Measurements from ENCODE around the gene MYCBP2. TPM values are rescaled to one million over a fixed set of nuclear protein-coding genes. Genes with fewer than 3 reads are reported as not detected.

The MYCBP2 gene
- polyA plus RNA-seq, 1 experiment = 49.4 TPM

DNA sequence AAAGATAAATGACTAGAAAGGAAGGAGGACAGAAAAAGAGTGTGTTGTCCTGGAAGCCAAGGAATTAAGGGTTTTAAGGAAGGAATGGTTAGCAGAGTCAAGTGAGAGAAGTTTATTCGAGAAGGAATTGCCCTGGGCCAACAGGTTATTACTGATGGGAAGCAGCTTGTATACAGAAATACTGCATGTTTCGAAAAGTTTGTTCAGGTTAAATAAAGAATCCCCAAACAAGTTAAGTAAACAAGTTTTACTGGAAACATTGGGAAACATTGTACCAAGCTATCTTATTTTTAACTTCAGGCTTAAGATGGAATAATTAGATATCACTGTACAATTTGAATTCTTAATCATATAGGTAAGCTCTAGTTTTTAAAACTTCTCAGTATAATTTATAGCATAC is 271.7 kb downstream of the MYCBP2 start:
- DNase-seq (ENCODE audit: low read depth, low spot score) = no peak
- CTCF ChIA-PET = interaction anchor here (0.6 kb wide), 1 partner anchor 37 kb away, joined by 4 read pairs; no protein-coding TSS in a partner anchor
- no peaks in the 10 kb centered on the region for H3K27me3 ChIP-seq (ENCODE audit: control insufficient read depth, insufficient read depth, low read length)

DNA sequence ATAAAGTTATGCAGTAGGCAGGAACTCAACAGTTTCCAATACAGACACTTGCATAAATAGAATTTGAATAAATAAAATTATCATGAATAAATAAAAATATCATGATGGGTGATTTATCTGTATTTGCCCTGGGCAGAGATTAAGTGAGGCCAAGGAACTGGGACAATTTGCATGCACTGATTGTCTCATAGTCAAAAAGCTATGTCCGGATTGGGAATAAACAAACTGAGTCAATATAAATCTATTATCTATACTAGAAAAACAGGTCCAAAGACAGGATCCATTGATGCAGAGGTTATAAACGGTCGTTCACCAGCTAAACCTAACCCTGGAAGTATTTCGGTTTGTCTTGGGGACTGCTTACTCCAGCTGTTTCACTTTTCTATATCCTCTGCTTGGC is 273.7 kb downstream of the MYCBP2 start:
- Histone ChIP-seq H3K4me3 (ENCODE audit: low read depth, low read length) (no peak overlapping the region), H3K27me3 (ENCODE audit: control insufficient read depth, insufficient read depth, low read length) (no peaks in the 10 kb centered on the region), H3K27ac (ENCODE audit: low read depth, low read length) (no peak overlapping the region), H3K9me3 (ENCODE audit: control insufficient read depth, insufficient read depth, low read length) (no peaks in the 10 kb centered on the region)
- DNase-seq (ENCODE audit: low read depth, low spot score) = no peak
- CTCF ChIA-PET = interaction anchor here (0.6 kb wide), 1 partner anchor 20 kb away, joined by 5 read pairs; no protein-coding TSS in a partner anchor
- TF ChIP-seq CTCF (IDR thresholded peaks at IDR 0.05; ENCODE audit: low read depth, low read length) = no peak
- POLR2A ChIA-PET = no interaction called here

More for the DNA sequence above, 271.7 kb downstream of the MYCBP2 start:
- TF ChIP-seq CTCF (IDR thresholded peaks at IDR 0.05; ENCODE audit: low read depth, low read length) = no peak
- H3K4me3 ChIP-seq (ENCODE audit: low read depth, low read length) = no peak overlapping the region
- POLR2A ChIA-PET = no interaction called here
- H3K9me3 ChIP-seq (ENCODE audit: control insufficient read depth, insufficient read depth, low read length) = no peaks in the 10 kb centered on the region
- H3K27ac ChIP-seq (ENCODE audit: low read depth, low read length) = no peak overlapping the region

DNA sequence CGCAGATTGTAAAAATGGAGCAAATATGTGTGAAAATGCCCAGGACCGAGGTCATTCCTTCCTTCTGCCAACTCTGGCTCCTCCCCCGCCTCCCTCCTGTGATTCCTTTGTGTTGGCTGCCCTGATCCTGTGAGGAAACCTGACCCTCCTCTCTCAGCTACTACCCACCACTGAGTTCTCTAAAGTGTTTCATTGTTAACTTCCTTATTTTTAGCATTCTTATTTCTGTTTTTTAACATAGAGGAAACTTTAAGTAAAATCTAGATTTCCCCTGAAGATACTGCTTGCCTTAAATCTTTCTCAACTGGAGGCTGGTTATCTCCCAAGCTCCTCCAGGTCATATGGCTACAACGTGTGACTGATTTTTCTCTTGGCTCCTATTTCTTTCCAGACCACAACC is 278.2 kb downstream of the MYCBP2 start:
- no peak for DNase-seq (ENCODE audit: low read depth, low spot score)
- no peak for TF ChIP-seq CTCF (IDR thresholded peaks at IDR 0.05; ENCODE audit: low read depth, low read length)
- H3K27me3 ChIP-seq (ENCODE audit: control insufficient read depth, insufficient read depth, low read length) = no peaks in the 10 kb centered on the region
- CTCF ChIA-PET = no interaction called here
- H3K27ac ChIP-seq (ENCODE audit: low read depth, low read length) = no peak overlapping the region
- no peak overlapping the region for H3K4me3 ChIP-seq (ENCODE audit: low read depth, low read length)
- POLR2A ChIA-PET = no interaction called here
- no peaks in the 10 kb centered on the region for H3K9me3 ChIP-seq (ENCODE audit: control insufficient read depth, insufficient read depth, low read length)

DNA sequence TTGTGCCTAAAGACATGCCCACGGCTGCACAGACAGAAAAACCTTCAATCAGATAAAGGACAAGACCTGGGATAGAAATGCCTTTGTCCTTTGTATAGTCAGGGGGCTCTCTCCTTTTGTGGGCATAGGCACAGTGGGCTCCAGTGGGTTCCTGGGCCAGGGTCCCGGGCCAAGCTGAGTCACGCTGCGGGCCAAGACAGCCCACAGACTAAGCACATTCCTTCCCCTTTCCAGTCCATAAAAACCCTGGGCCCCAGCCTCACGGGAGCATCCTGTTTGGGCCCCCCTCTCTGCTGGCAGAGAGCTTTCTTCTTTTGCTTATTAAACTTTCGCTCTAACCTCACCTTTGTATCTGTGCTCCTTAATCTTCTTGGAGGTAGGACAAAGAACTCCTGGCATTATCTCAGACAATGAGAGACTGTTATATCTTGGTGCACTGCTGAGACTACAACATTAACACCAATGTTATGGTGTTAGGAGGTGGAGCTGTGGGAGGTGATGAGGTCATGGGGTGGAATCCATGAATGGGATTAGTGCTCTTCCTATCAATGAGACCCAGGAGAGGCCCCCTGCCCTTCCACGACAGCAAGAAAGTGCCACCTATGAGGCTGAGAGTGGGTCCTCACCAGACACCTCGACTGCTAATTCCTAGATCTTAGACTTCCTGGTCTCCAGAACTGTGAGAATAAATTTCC is 279.1 kb downstream of the MYCBP2 start:
- DNase-seq (ENCODE audit: low read depth, low spot score) = no peak
- no peak overlapping the region for H3K27ac ChIP-seq (ENCODE audit: low read depth, low read length)
- POLR2A ChIA-PET = no interaction called here
- H3K4me3 ChIP-seq (ENCODE audit: low read depth, low read length) = no peak overlapping the region
- no peaks in the 10 kb centered on the region for H3K9me3 ChIP-seq (ENCODE audit: control insufficient read depth, insufficient read depth, low read length)
- CTCF ChIA-PET = interaction anchor here (0.5 kb wide), 1 partner anchor 431 kb away, joined by 7 read pairs; no protein-coding TSS in a partner anchor
- H3K27me3 ChIP-seq (ENCODE audit: control insufficient read depth, insufficient read depth, low read length) = no peaks in the 10 kb centered on the region
- no peak for TF ChIP-seq CTCF (IDR thresholded peaks at IDR 0.05; ENCODE audit: low read depth, low read length)

DNA sequence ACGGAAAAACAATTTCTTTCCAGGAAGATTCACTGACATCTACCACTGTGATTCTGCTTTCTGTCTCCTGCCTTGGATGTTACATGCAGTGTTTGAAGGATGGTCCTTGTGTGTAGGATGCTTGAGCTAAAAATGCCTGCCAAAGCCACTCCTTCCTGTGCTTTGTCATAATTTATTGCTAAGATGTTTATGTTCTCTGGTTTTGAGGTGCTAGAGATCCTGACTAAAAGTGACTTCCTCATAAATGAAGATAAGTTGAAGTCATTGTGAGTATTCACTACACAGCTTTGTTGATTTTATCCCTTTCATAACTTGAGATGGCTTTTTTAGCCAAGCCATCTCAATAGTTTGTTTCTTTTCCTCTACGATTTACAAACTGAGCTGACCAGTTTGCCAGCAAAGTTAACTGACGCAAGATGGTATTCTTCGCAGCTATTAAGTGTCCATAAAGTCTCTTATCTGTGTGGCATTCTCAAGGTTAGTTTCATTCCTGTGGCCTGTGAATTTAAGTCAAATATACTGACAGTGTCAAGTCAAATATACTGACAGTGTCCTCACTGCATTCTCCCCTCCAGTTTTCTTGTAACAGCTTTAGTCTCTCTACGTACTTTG is 284.2 kb downstream of the MYCBP2 start:
- DNase-seq (ENCODE audit: low read depth, low spot score) = no peak

More for the DNA sequence above, 284.2 kb downstream of the MYCBP2 start:
- Histone ChIP-seq H3K27ac (ENCODE audit: low read depth, low read length) (no peak overlapping the region), H3K9me3 (ENCODE audit: control insufficient read depth, insufficient read depth, low read length) (no peaks in the 10 kb centered on the region), H3K4me3 (ENCODE audit: low read depth, low read length) (no peak overlapping the region), H3K27me3 (ENCODE audit: control insufficient read depth, insufficient read depth, low read length) (no peaks in the 10 kb centered on the region)
- ChIA-PET POLR2A (interaction anchor here (0.8 kb wide), 1 partner anchor 15 kb away, joined by 4 read pairs; the partner anchor contains the start of gene FBXL3), CTCF (interaction anchor here (0.6 to 1.2 kb wide), 2 partner anchors 16 to 1167 kb away, joined by 3 read pairs; no protein-coding TSS in a partner anchor)
- no peak for TF ChIP-seq CTCF (IDR thresholded peaks at IDR 0.05; ENCODE audit: low read depth, low read length)

Data from AG04450 (cell line).